BLaER1 (cell line): Measurements from ENCODE around the gene SLC39A13.
A peak's percentile ranks its signal among the peaks of the same experiment; 100 is the strongest.

Experiments
- H3K27ac ChIP-seq: shearing (Covaris generic); formaldehyde crosslinking; 2 replicates; pipeline ENCODE4 v1.8.1; 2022
- H3K27me3 ChIP-seq: shearing (Covaris generic); formaldehyde crosslinking; 2 replicates; pipeline ENCODE4 v1.8.1; 2022
- H3K36me3 ChIP-seq: shearing (Covaris generic); formaldehyde crosslinking; 2 replicates; pipeline ENCODE4 v1.8.1; 2022
- H3K4me1 ChIP-seq: shearing (Covaris generic); formaldehyde crosslinking; 2 replicates; pipeline ENCODE4 v1.8.1; 2022
- H3K4me2 ChIP-seq: shearing (Covaris generic); formaldehyde crosslinking; 2 replicates; pipeline ENCODE4 v1.8.1; 2022
- H3K4me3 ChIP-seq: shearing (Covaris generic); formaldehyde crosslinking; 2 replicates; pipeline ENCODE4 v1.8.1; 2022
- H3K9ac ChIP-seq: shearing (Covaris generic); formaldehyde crosslinking; 2 replicates; pipeline ENCODE4 v1.8.1; 2022
- H3K9me3 ChIP-seq: shearing (Covaris generic); formaldehyde crosslinking; 2 replicates; pipeline ENCODE4 v1.8.1; 2022
- H4K20me1 ChIP-seq: shearing (Covaris generic); formaldehyde crosslinking; 2 replicates; pipeline ENCODE4 v1.8.1; 2022
- Cebpa-rat ChIP-seq: shearing (Covaris generic); IDR thresholded peaks from 2 replicates; pipeline ENCODE4 v1.8.1; 2022

Gene SLC39A13

DNA sequence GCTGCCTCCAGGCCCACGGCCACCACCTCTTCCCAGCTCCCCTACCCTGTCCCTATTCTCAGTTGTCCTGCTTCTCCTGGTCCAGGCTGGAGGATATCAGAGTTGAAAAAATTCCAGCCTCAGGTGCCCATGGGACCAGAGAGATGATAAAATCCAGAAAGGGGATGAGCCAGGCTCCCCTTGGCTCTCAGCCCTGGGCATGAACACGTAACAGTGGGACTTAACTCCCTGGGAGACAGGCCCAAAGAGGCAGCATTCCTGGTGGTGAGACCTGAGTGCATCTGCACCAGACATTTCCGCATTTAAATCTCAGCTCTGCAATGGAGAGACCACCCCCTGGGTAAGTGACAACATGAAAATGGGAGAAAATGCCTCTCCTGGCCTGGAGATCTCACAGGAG is 10.4 kb upstream of the SLC39A13 start:
- H3K9me3 ChIP-seq: no peaks in the 10 kb centered on the region
- H3K27ac ChIP-seq: peak overlapping the region; percentile 83
- peak overlapping the region; percentile 57; the same call in 1 of the 2 replicates for H3K9ac ChIP-seq
- no peak for TF ChIP-seq Cebpa-rat
- H3K4me2 ChIP-seq: peak overlapping the region; percentile 91
- H3K4me3 ChIP-seq: no peak overlapping the region
- H3K27me3 ChIP-seq: no peaks in the 10 kb centered on the region
- peaks cover 96% of the 10 kb centered on the region for H3K4me1 ChIP-seq
- H4K20me1 ChIP-seq: no peaks in the 10 kb centered on the region
- no peaks in the 10 kb centered on the region for H3K36me3 ChIP-seq

DNA sequence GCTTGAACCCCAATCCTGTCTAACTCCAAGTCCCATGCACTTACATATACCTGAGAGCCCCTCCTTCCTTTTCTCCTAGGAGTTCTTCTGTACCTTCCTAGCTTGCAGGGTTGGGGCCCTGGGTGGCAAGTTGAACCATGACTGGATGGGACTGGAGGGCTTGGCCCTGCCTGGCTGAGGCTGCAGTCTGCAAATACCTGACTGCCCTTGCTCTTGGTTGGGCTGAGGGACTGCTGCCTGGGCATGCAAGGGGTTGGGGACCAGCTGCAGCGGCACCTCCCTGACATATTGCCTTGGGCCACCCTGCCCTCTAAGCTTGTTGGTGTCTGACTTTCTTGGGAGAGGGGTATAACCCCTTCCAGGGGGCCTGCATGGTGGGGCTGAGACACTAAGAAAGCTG is 9.8 kb upstream of the SLC39A13 start:
- no peaks in the 10 kb centered on the region for H3K36me3 ChIP-seq
- no peaks in the 10 kb centered on the region for H3K9me3 ChIP-seq
- H3K9ac ChIP-seq: peak overlapping the region; percentile 57
- peak overlapping the region; percentile 91 for H3K4me2 ChIP-seq
- H3K4me1 ChIP-seq: peaks cover 96% of the 10 kb centered on the region
- H3K4me3 ChIP-seq: no peak overlapping the region
- peak overlapping the region; percentile 83 for H3K27ac ChIP-seq
- TF ChIP-seq Cebpa-rat: no peak
- H3K27me3 ChIP-seq: no peaks in the 10 kb centered on the region
- no peaks in the 10 kb centered on the region for H4K20me1 ChIP-seq

DNA sequence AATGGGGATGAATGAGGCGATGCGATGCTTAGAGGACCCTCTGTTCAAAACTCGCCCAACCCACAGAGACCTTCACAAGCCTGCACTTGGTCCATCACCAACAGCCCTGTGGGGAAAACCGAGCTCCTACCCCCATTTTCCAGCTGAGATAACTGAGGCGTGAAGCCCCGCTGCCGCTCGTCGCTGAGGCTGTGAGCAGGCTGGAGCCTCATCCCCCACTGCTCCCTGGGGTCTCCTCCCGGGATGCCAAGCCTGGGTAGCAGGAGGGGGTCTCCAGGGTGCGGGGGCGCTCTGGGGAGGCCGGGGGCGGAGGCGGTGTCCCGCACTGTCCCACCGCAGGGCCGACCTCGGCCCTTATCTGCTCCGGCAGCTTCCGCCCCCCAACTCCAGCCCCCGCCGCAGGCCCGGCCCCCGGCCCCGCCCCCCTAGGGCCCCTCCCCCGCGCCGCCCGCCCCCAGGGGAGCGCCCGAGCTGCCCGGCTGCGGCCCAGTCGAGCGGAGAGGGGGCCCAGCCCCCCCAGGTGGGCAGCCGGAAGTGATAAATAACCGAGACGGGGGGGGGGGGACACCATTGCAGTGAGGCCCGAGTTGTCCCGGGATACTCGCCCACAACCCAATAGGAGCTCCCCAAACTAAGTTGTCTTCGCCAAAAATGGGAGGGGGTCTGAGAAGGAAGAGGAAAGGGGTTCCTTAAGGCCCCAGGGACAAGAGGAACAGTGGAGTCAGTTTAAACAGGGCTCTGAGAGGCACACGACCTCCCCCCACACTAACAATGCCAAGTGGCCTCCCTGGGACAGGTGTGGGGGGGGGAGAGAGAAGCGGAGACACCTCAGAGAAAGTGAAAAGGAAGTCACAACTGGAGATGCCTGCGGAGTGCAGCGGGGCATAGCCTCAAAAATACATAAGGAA is 8.3 kb upstream of the SLC39A13 start:
- H3K9me3 ChIP-seq: no peaks in the 10 kb centered on the region
- no peaks in the 10 kb centered on the region for H3K27me3 ChIP-seq
- H3K9ac ChIP-seq: peak overlapping the region; percentile 77
- peak overlapping the region; percentile 97 for H3K4me2 ChIP-seq
- no peak for TF ChIP-seq Cebpa-rat
- H3K36me3 ChIP-seq: no peaks in the 10 kb centered on the region
- peak overlapping the region; percentile 62 for H3K4me3 ChIP-seq
- H3K27ac ChIP-seq: peak overlapping the region; percentile 90
- no peaks in the 10 kb centered on the region for H4K20me1 ChIP-seq
- H3K4me1 ChIP-seq: peaks cover 95% of the 10 kb centered on the region

DNA sequence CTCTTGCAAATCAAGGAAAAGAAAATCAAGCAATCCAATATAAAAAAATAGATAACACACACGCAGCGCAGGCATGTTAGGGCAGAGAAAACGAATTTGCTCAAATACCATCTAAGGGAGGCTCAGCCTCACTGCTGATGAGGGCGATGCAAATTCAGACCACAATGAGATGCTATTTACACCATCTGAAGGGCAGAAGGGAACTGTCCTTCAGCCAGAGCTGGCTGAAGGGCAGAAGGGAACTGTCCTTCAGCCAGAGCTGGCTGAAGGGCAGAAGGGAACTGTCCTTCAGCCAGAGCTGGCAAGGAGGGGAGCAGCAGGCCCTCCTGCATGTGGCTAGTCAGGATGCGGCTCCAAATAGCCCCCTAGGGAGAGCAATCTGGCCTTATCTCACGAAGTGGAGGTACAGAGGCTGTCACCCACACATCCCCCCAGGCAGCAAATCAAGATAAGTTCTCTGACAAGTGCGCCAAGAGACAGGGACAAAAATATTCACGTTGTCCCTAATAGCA is 7.6 kb upstream of the SLC39A13 start:
- Histone ChIP-seq H3K36me3 (no peaks in the 10 kb centered on the region), H4K20me1 (no peaks in the 10 kb centered on the region), H3K4me1 (peaks cover 88% of the 10 kb centered on the region), H3K9ac (peak overlapping the region; percentile 77), H3K27ac (peak overlapping the region; percentile 90), H3K4me2 (peak overlapping the region; percentile 97), H3K4me3 (peak overlapping the region; percentile 62), H3K9me3 (no peaks in the 10 kb centered on the region), H3K27me3 (no peaks in the 10 kb centered on the region)
- TF ChIP-seq Cebpa-rat: no peak

DNA sequence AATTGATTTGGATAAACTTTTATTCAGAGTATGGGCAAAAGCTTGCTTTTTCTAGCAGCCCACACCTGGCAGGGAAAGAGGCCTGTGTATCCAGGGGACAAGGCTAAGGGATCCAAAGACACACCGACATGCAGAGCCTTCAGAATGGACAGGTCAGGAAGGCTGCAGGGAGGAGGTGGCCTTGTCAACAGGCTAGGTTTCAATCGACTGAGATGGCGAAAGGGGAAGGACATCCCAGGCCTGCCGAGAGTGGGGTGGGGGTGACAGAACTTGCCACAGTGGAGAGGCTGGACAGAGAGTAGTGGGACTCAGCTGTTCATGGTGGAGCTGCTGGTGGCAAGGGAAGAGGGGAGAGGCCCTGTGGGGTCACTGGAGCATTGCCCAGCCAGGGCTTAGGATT is 5.3 kb upstream of the SLC39A13 start:
- peak overlapping the region; percentile 79 for H3K4me2 ChIP-seq
- H3K4me1 ChIP-seq: peaks cover 80% of the 10 kb centered on the region
- no peaks in the 10 kb centered on the region for H3K9me3 ChIP-seq
- H3K9ac ChIP-seq: peak overlapping the region; percentile 67
- no peak overlapping the region for H3K4me3 ChIP-seq
- TF ChIP-seq Cebpa-rat: no peak
- H3K36me3 ChIP-seq: no peaks in the 10 kb centered on the region
- H3K27ac ChIP-seq: peak overlapping the region; percentile 82
- no peaks in the 10 kb centered on the region for H4K20me1 ChIP-seq
- no peaks in the 10 kb centered on the region for H3K27me3 ChIP-seq

DNA sequence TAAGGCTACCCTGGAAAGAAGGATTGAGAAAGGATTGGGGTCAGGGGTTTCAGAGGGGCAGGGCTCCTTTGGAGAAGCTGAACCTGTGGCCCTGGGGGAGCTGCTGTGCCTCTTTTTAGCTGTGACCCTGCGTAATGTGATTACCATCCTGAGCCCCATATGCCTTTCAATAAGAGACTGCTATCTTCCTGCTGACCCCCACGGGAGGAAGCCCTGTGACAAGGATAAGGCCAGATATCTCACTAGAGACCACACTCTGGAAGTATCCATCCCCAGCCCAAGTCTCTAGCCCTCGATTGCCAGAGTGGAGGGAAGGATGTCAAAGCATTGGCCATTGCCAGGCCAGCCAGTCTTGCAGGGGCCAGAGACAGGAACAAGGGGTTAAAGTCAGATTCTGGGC is 4.8 kb upstream of the SLC39A13 start:
- H3K9me3 ChIP-seq: no peaks in the 10 kb centered on the region
- H3K36me3 ChIP-seq: no peaks in the 10 kb centered on the region
- H3K4me2 ChIP-seq: peak overlapping the region; percentile 79
- peaks cover 75% of the 10 kb centered on the region for H3K4me1 ChIP-seq
- no peaks in the 10 kb centered on the region for H3K27me3 ChIP-seq
- H4K20me1 ChIP-seq: no peaks in the 10 kb centered on the region
- H3K4me3 ChIP-seq: no peak overlapping the region
- H3K9ac ChIP-seq: peak overlapping the region; percentile 67
- peak overlapping the region; percentile 82 for H3K27ac ChIP-seq
- TF ChIP-seq Cebpa-rat: no peak

DNA sequence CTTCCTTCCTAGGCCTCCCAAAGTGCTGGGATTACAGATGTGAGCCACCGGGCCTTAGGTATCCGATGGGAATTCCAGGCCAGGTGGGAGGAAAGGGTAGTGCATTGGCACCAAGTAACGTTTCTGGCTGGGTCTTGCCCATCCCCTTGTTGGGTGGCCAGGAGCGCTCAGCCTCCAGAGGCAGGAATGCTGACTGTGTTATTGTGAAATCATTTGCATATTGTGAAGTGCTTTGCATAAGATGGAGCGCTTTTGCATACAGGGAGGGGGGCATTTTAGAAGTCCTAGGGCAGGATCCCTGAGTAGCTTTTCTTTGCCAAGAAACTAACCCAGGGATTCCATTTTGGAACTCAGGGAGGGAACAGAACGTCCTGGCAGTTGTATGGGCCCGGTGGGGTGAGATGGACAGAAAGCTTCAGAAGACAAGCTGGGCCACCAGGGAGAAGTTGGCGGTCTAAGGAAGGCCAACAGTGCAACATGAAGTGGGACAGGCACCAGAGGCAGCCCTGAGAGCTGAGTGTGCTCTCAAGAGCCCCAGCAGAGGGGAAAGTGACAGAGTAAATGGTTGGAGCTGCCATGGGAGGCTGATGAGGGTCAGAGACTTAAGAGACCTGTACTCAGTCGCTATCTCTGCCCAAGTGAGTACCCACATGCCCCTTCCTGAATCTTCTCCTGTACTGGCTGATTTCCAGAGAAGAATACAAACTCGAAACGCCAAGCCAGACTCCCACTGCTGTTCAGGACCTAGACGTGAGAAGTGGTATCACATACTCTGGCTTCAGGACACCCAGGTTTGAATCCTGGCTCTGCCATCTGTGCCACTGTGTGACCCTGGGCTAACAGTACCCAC is 1.3 kb upstream of the SLC39A13 start:
- H3K4me1 ChIP-seq: peaks cover 68% of the 10 kb centered on the region
- H4K20me1 ChIP-seq: no peaks in the 10 kb centered on the region
- peak; percentile 77 for TF ChIP-seq Cebpa-rat
- no peaks in the 10 kb centered on the region for H3K9me3 ChIP-seq
- H3K9ac ChIP-seq: peak overlapping the region; percentile 79
- peak overlapping the region; percentile 76 for H3K4me3 ChIP-seq
- H3K36me3 ChIP-seq: peaks cover 5% of the 10 kb centered on the region; the same call in 1 of the 2 replicates
- no peaks in the 10 kb centered on the region for H3K27me3 ChIP-seq
- peak overlapping the region; percentile 90 for H3K4me2 ChIP-seq
- peak overlapping the region; percentile 83 for H3K27ac ChIP-seq

DNA sequence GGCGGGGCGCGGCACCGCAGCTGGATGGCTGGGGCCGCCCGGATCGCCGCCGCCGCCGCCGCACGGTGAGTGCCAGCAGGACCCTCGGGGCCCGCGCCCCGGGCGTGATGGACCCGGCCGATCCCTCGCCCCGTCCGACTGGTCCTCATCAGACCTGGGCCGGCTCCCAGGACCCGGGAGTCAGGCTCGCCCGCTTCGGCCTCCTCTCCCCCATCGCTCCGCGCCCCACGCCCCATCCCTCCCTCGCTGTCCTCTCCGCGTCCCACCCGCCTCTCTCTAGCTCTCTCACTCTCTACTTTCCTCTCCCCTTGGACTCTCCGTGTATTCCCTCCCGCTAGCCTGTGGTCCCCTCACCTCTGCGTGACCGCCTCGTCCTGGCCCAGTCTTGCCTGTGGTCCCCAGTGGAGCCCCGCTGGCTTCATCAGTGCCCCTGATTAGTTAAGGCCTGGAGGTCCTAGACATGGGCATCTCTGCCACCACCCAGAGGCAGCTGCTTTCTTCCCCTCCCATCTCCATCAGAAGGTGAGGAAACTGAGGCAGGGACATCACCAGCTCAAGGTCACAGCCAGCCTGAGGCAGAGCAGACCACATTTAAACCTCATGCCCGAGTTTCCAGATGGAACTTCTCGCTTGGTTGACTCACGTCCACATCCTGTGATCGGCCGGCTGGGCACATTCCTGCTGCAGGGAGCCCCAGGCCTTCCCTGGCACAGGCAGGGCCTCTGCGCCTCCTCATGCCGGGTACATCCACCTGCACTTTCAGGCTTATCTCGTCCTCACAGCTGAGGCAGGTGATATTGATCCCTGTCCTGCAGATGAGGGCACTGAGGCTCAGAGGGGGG is 429 bp downstream of the SLC39A13 start:
- Histone ChIP-seq H4K20me1 (peaks cover 5% of the 10 kb centered on the region), H3K4me2 (peak overlapping the region; percentile 99), H3K27ac (peak overlapping the region; percentile 83), H3K4me3 (peak overlapping the region; percentile 76), H3K36me3 (peaks cover 20% of the 10 kb centered on the region), H3K9me3 (no peaks in the 10 kb centered on the region), H3K27me3 (no peaks in the 10 kb centered on the region), H3K9ac (peak overlapping the region; percentile 79), H3K4me1 (peaks cover 59% of the 10 kb centered on the region)
- TF ChIP-seq Cebpa-rat: no peak
